Measurements from ENCODE around the gene CSTPP1. TPM values are rescaled to one million over a fixed set of nuclear protein-coding genes. Genes with fewer than 3 reads are reported as not detected.

CSTPP1 gene
- total RNA-seq, 4 donors from 2014 or later = 9.8 to 14.3 (median 11.1) TPM

DNA sequence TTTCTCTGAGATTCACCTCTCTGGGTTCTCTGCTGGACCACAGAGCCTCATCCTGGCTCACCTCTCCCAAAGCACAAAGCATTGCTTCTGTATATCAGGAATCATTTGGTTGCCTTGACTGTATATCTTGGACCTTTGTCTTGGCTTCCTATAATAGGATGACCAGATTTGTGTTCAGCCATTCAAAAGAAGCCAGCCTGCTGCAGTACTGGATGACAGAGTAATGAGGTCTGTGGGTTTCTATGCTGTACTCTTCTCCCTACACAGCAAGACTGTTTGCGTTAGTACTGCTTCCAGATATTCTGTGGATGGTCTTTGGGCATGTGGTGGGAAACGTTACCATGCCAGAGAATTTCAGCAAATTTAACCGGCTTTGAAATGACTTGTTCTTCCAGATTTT lies 200.4 kb downstream of the CSTPP1 start:
- TF ChIP-seq CTCF (IDR thresholded peaks at IDR 0.05) = no peak
- ATAC-seq (ENCODE audit: low FRiP score) (no peak), DNase-seq (ENCODE audit: low spot score) (no peak)

GRCh38 chr11:47137476-47137875 lies 200.9 kb downstream of the CSTPP1 start:
- TF ChIP-seq CTCF (IDR thresholded peaks at IDR 0.05) = no peak
- ATAC-seq (ENCODE audit: low FRiP score) = no peak
- DNase-seq (ENCODE audit: low spot score) = no peak

DNA sequence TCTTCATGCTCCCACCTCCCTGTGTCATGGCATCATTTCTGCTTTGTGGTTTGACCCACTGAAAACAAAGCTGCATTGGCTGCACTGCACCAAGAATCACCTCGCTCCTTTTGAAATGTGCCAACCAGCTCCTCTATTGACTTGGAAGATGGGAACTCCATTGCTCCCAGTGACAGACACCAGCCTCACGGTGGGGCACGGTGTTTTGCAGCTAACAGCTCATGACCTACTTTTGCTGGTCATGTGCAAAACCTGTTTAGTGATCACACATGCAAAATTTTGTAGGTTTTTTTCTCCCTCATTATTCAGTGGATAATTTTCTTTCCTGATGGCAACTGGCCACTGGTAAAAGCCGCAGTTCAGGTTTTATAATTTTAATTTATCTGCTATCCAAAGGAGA lies 203.3 kb downstream of the CSTPP1 start:
- TF ChIP-seq CTCF (IDR thresholded peaks at IDR 0.05) = no peak
- no peak for ATAC-seq (ENCODE audit: low FRiP score)
- DNase-seq (ENCODE audit: low spot score) = no peak

- TF ChIP-seq CTCF (IDR thresholded peaks at IDR 0.05) = no peak
- DNase-seq (ENCODE audit: low spot score) = no peak
- ATAC-seq (ENCODE audit: low FRiP score) = no peak
These were observed 206.8 kb downstream of the CSTPP1 start for GRCh38 chr11:47143322-47143721.

GRCh38 chr11:47144541-47144940 lies 208.0 kb downstream of the CSTPP1 start:
- no peak for ATAC-seq (ENCODE audit: low FRiP score)
- no peak for DNase-seq (ENCODE audit: low spot score)
- TF ChIP-seq CTCF (IDR thresholded peaks at IDR 0.05) = no peak

GRCh38 chr11:47147250-47147649 lies 210.7 kb downstream of the CSTPP1 start:
- TF ChIP-seq CTCF (IDR thresholded peaks at IDR 0.05) = no peak
- ATAC-seq (ENCODE audit: low FRiP score) = no peak

GRCh38 chr11:47147681-47148080 lies 211.1 kb downstream of the CSTPP1 start:
- no peak for ATAC-seq (ENCODE audit: low FRiP score)
- no peak for TF ChIP-seq CTCF (IDR thresholded peaks at IDR 0.05)
- no peak for DNase-seq (ENCODE audit: low spot score)

More at GRCh38 chr11:47147250-47147649, 210.7 kb downstream of the CSTPP1 start:
- no peak for DNase-seq (ENCODE audit: low spot score)
